Measurements from ENCODE around the gene TP53I11.

Gene TP53I11

GRCh38 chr11:44993971-44994704, 43.5 kb upstream of the TP53I11 start:
- TF ChIP-seq, protein P1, sequence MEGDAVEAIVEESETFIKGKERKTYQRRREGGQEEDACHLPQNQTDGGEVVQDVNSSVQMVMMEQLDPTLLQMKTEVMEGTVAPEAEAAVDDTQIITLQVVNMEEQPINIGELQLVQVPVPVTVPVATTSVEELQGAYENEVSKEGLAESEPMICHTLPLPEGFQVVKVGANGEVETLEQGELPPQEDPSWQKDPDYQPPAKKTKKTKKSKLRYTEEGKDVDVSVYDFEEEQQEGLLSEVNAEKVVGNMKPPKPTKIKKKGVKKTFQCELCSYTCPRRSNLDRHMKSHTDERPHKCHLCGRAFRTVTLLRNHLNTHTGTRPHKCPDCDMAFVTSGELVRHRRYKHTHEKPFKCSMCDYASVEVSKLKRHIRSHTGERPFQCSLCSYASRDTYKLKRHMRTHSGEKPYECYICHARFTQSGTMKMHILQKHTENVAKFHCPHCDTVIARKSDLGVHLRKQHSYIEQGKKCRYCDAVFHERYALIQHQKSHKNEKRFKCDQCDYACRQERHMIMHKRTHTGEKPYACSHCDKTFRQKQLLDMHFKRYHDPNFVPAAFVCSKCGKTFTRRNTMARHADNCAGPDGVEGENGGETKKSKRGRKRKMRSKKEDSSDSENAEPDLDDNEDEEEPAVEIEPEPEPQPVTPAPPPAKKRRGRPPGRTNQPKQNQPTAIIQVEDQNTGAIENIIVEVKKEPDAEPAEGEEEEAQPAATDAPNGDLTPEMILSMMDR (IDR thresholded peaks at IDR 0.05; ENCODE audit: unreplicated experiment in 3 of 3): no peak
- Mint-ChIP-seq H3K27me3 (ENCODE audit: low read depth) (peaks cover 8% of the 10 kb centered on the region), H3K4me1 (peaks cover 32% of the 10 kb centered on the region), H3K36me3 (ENCODE audit: low read depth) (no peaks in the 10 kb centered on the region), H3K4me3 (no peak overlapping the region), H3K27ac (no peak overlapping the region), H3K9me3 (no peaks in the 10 kb centered on the region)

GRCh38 chr11:44992774-44993173, 42.1 kb upstream of the TP53I11 start:
- TF ChIP-seq, protein P1 (IDR thresholded peaks at IDR 0.05; ENCODE audit: unreplicated experiment in 3 of 3): no peak
- H3K4me1 Mint-ChIP-seq: peaks cover 21% of the 10 kb centered on the region
- H3K27ac Mint-ChIP-seq: no peak overlapping the region
- no peaks in the 10 kb centered on the region for H3K36me3 Mint-ChIP-seq (ENCODE audit: low read depth)
- peaks cover 9% of the 10 kb centered on the region for H3K27me3 Mint-ChIP-seq (ENCODE audit: low read depth)
- no peaks in the 10 kb centered on the region for H3K9me3 Mint-ChIP-seq
- no peak overlapping the region for H3K4me3 Mint-ChIP-seq

DNA sequence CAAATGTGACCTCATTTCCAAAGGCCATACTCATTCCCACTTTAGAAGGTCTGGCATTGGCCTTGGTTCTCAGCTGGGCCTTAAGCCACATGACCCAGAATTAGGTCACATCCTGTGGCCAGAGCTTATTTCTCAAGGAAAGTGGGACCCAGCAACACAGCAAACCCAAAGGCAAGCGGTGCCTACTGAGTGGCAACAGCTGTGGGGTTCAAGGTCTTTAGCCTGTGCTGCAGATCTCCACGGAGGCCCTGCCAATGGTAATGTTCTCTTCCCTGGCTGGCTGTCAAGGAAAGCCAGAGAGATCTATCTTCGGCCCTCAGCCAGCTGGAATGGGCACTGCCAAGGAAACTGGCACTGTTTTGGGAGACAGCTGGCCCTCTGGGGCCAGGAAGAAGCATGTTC, 41.5 kb upstream of the TP53I11 start:
- Mint-ChIP-seq H3K4me1 (peaks cover 16% of the 10 kb centered on the region), H3K9me3 (no peaks in the 10 kb centered on the region), H3K27me3 (ENCODE audit: low read depth) (peaks cover 11% of the 10 kb centered on the region), H3K4me3 (no peak overlapping the region), H3K36me3 (ENCODE audit: low read depth) (no peaks in the 10 kb centered on the region), H3K27ac (no peak overlapping the region)
- TF ChIP-seq, protein P1 (IDR thresholded peaks at IDR 0.05; ENCODE audit: unreplicated experiment in 3 of 3): no peak

- no peak overlapping the region for H3K4me3 Mint-ChIP-seq
- H3K27me3 Mint-ChIP-seq (ENCODE audit: low read depth): peaks cover 12% of the 10 kb centered on the region
- no peaks in the 10 kb centered on the region for H3K36me3 Mint-ChIP-seq (ENCODE audit: low read depth)
- H3K4me1 Mint-ChIP-seq: peaks cover 9% of the 10 kb centered on the region
- TF ChIP-seq, protein P1 (IDR thresholded peaks at IDR 0.05; ENCODE audit: unreplicated experiment in 3 of 3): no peak
- H3K27ac Mint-ChIP-seq: peak overlapping the region in 1 of 3 experiments; percentile 1
- H3K9me3 Mint-ChIP-seq: no peaks in the 10 kb centered on the region
Observed at GRCh38 chr11:44990665-44991064, 40.0 kb upstream of the TP53I11 start.

- Mint-ChIP-seq H3K27me3 (ENCODE audit: low read depth) (peaks cover 17% of the 10 kb centered on the region), H3K4me1 (peaks cover 9% of the 10 kb centered on the region), H3K36me3 (ENCODE audit: low read depth) (no peaks in the 10 kb centered on the region), H3K27ac (peak overlapping the region in 1 of 3 experiments; percentile 1), H3K9me3 (no peaks in the 10 kb centered on the region), H3K4me3 (no peak overlapping the region)
- TF ChIP-seq, protein P1 (IDR thresholded peaks at IDR 0.05; ENCODE audit: unreplicated experiment in 3 of 3): no peak
Observed at GRCh38 chr11:44989831-44990566, 39.3 kb upstream of the TP53I11 start.

Data from nephron (organoid).